Measurements from ENCODE around the gene DPYD.

The DPYD gene

GRCh38 chr1:97907886-97908285, 12.9 kb downstream of the DPYD start:
- DNase-seq (ENCODE audit: low spot score): no peak

GRCh38 chr1:97906567-97907241, 14.1 kb downstream of the DPYD start:
- no peak for DNase-seq (ENCODE audit: low spot score)

DNA sequence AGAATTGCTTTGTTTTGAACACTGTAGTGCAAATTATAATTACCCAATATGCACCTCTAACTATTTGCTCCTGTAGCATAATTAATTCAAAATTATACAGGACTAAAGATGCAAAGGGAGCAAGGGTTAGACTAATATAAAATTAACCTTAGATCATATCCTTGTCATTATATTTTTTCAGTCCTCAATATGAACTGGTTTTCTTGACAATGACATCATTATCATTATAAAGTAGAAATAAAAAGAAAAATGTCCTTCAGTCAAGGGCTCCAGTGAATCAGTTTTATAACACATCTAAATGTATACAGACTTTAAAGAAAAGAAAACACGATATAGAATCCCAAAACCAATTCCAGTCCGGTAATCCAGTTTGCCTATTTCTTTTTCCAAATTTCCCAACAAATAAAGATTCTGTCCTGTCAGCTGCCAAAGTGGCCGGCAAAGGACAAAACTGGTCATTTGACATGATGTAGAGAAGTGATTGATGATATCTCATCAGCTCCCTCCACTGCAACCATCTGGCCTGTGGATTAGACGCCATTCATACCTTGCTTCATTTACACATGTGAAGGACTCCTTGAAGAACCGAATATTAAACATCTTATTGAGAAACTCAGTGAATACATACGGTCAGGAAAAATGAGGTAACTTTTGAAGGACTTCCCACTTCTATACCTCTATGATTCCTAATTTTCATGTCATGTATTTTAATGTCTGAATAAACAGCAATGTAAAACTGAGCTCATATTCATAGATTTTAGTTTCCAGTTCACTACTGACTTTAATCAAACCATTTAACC, 15.5 kb downstream of the DPYD start:
- DNase-seq (ENCODE audit: low spot score): peak; percentile 17

- DNase-seq (ENCODE audit: low spot score): no peak
Measured at GRCh38 chr1:97904534-97904933, 16.3 kb downstream of the DPYD start.

DNA sequence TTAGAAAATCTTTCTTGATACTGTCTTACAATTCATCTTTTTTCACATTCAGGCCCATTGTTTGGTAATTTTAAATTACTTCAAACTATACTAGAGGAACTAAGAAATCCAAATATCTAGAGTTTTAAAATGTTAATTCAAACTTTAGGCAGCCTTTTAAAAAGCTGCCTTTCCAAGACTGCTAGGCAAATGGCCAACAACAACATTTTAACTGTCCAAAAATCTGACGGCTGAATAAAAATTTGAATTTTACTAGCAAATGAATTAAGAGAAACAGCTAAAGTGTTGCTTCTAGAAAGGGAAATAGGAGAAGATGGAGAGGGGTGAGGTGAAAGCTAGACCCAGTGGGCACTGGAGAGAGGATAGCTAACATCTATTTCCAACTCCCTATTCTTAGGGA, 17.2 kb downstream of the DPYD start:
- no peak for DNase-seq (ENCODE audit: low spot score)

DNA sequence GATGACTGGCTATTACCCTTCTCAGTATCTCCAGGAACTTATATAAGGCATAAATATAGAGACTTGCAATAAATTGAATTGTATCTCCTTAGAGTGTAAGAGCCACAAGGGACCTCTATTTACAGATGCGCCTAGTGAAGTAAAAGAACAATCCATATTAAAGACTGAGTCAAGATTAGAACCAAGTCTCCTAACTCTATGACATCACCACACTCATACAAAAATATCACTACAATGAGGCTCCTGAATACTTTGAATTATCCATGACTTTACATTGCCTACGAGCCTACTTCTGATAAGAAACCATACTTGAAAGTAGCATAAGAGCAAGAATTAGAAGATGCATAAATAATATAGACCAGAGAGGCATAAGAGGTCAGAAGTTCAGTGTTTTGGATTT, 18.8 kb downstream of the DPYD start:
- no peak for DNase-seq (ENCODE audit: low spot score)

DNA sequence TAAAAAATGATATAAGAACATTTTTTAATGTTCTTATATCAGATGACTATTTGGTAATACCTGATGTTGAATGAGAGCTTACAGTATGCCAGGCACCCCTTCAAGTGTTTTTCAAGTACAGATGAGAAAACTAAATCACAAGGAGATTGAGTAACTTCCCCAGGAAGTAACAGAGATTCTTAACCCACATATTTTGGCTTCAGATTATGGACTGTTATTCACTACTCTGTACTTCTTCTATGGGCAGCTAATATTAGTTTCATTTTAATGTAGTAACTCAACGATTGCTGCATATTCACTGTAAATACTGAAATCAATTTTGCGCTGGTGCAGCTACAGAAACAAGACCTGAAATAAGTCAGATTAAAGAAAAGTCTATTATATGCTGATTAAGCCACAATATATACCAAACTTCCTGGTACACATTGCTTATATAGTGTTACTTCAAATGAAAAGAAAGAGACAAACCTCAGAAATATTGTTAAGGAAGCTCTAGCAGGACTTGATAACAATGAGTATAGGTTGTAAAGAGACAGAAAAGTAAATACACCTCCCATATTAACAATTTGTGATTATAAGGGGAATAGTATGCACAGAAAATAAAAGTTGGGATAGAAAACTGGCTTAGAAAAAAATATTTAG, 19.7 kb downstream of the DPYD start:
- no peak for DNase-seq (ENCODE audit: low spot score)

DNA sequence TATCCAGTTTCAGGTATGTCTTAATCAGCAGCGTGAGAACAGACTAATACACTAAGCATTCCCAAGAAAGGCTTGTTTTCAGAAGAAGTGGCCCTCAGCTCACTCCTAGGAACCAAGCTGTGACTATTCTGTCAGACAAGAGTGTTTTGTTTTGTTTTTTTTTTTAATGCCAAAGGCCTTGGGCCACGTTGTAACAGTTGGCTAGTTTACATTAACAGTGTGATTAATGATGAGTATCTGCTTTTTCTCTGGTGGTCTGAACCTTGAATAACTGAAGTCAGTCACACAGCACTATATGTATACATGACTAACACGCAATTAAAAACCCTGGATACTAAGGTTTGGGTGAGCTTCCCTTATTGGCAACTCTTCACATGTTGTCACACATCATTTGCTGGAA, 21.9 kb downstream of the DPYD start:
- no peak for DNase-seq (ENCODE audit: low spot score)

DNA sequence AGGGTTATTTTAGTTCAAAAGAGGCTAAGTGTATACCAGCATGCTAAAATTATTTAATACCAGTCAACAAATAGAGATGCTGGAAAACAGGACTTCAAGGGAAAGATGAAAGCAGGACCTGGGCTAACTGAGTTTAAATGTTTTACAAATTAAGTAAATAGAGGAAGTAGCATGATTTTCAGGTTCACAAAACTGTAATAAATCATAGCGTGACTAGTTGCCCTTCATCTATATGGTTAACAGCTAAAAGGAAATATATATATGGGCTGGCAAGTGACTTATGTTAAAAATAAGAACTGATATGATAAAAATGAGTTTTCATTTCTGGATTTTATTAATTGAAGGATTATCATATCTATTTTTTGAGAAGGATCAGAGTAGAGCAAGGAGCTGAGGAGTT, 25.6 kb downstream of the DPYD start:
- DNase-seq (ENCODE audit: low spot score): no peak

- no peak for DNase-seq (ENCODE audit: low spot score)
Measured at GRCh38 chr1:97893844-97894243, 27.0 kb downstream of the DPYD start.

GRCh38 chr1:97886199-97886598, 34.6 kb downstream of the DPYD start:
- DNase-seq (ENCODE audit: low spot score): no peak

GRCh38 chr1:97883823-97884222, 37.0 kb downstream of the DPYD start:
- DNase-seq (ENCODE audit: low spot score): no peak

- DNase-seq (ENCODE audit: low spot score): no peak
Measured at GRCh38 chr1:97877307-97877706, 43.5 kb downstream of the DPYD start.

- DNase-seq (ENCODE audit: low spot score): no peak
Measured at GRCh38 chr1:97875996-97876395, 44.8 kb downstream of the DPYD start.

DNA sequence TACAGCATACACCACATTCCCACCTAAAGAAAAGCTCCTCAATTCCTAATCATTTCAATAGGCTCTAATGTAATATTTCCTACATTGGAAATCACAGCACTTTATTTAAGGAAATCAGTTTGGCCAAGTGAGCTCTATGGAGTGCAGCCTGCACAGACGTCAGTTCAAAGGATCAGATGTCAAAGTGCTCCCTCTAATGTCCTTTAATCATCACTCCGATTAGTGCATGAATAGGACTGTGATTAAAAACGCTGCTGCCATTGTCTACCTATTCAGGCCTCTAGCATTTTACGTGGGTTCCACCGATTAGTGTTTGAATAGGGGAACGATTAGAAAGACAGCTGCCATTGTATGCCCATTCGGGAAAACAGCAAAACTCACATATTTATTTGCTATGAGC, 50.2 kb downstream of the DPYD start:
- DNase-seq (ENCODE audit: low spot score): no peak

DNA sequence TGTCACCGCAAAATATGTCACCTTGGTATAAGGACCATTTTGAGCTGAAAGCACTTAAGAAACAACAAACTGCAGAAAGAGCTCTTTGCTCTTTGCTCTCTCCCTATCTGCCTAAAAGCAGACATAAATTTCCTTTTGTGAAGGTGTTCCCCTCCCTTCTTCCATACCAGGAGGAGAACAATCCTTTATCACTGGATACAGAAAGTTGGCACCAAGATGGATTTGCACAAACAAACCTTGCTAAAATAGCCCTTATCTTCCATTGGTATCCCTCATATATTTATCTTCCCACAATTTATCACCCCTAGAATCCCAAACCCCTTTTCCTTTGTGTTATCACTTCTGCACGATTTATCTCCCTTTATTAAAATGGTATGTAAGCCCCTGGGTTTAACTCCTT, 51.4 kb downstream of the DPYD start:
- DNase-seq (ENCODE audit: low spot score): no peak

- DNase-seq (ENCODE audit: low spot score): no peak
Measured at GRCh38 chr1:97867127-97867526, 53.7 kb downstream of the DPYD start.

DNA sequence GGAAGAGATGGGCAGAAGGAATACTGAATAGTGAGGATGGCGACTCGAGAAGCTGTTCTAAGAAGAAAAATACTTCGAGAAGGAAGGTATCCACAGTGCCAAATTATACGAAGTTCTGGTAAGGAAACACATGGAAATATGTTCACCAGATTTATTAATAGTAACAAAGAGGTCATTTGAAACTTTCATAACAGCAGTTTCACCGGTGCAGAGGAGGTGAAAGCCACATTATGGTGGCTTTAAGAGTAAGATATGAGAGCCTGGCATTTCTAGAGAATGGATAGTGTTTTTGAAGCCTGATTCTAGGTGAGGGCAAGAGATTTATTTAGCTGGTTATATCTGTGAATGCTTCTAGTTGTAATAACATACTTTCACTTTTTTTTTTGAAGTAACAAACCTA, 56.2 kb downstream of the DPYD start:
- no peak for DNase-seq (ENCODE audit: low spot score)

DNA sequence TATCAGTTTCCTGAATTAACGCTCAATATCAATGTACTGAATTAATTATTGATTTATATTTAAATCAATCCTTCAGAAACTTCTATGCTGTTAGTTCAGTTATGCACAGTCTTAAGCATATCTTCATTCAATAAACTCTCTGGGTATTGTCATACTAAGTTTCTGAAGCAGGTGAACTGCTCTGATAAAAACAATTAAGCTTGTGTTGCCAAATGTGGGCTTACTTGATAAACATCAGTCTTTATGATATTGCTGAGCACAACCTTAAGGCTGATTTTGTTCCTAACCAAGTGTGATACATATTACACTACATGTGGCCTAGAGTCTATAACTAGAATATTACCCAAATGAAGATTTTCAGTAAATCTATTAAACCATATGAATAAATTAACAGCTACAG, 67.6 kb downstream of the DPYD start:
- DNase-seq (ENCODE audit: low spot score): no peak

GRCh38 chr1:97849345-97850340, 71.2 kb downstream of the DPYD start:
- no peak for DNase-seq (ENCODE audit: low spot score)

- DNase-seq (ENCODE audit: low spot score): no peak
Measured at GRCh38 chr1:97845805-97846204, 75.0 kb downstream of the DPYD start.
